Skeletal muscle tissue (tissue), 4 donors: ENCODE measurements around the gene TEC. TPM values are rescaled to one million over a fixed set of nuclear protein-coding genes. Genes with fewer than 3 reads are reported as not detected.

Experiments used
- H3K27ac ChIP-seq: one replicate; pipeline ENCODE4 v1.7.0; 2013; ENCODE audit warnings: mild to moderate bottlenecking, low read depth, low read length, inconsistent platforms
- H3K27me3 ChIP-seq, 3 donors: one replicate each; pipeline ENCODE4 v1.7.0; 2013; ENCODE audit warnings: low read length in 3 of 3; ENCODE audit not compliant: control insufficient read depth in 3 of 3, insufficient read depth in 3 of 3
- H3K36me3 ChIP-seq, 3 donors: one replicate each; pipeline ENCODE4 v1.7.0; 2013; ENCODE audit warnings: low read length in 3 of 3; ENCODE audit not compliant: control insufficient read depth in 3 of 3, insufficient read depth in 3 of 3
- H3K4me1 ChIP-seq, 3 donors: one replicate each; pipeline ENCODE4 v1.7.0; 2013; ENCODE audit warnings: low read length in 3 of 3, mild to moderate bottlenecking in 3 of 3; ENCODE audit not compliant: control insufficient read depth in 3 of 3, insufficient read depth in 3 of 3
- H3K4me3 ChIP-seq, 3 donors: one replicate each; pipeline ENCODE4 v1.7.0; 2013; ENCODE audit warnings: low read length in 3 of 3
- H3K9ac ChIP-seq, 3 donors: one replicate each; pipeline ENCODE4 v1.7.0; 2013; ENCODE audit warnings: low read length in 3 of 3, mild to moderate bottlenecking in 3 of 3, moderate library complexity in 2 of 3, low read depth in 1 of 3
- H3K9me3 ChIP-seq, 3 donors: one replicate each; pipeline ENCODE4 v1.7.0; 2013; ENCODE audit warnings: low read length in 3 of 3; ENCODE audit not compliant: control insufficient read depth in 3 of 3
- total RNA-seq: library from RNA; depleted of rRNA; stranded (reverse); fragments of >200 nt; gene quantifications from one replicate; pipeline ENCODE4 v1.2.3, GENCODE V29; 2014
- donor health status: Osteomylitis.

TEC gene
- total RNA-seq, 1 donor from 2014 or later, result 0.52 TPM

DNA sequence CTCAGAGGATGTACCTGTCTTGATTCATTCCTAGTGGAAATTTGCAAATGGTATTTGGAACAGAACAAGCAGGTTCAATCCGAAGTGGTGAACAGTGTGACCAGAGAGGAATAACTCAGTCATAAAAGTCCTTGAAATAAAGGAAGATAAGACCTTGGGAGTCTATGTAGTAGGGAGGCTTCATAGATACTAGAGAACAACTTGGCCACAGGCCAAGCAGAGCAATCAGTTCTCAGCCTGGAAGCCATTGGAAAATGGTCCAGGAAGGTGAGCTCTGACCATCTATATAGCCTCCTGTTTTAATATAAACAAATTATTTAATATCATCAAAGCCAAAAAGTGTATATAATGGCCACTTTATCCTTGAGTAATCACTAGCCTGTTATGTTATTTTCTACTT, 146.9 kb downstream of the TEC start:
- Histone ChIP-seq H3K27me3 (peaks cover 0 to 2% (median 0%) of the 10 kb centered on the region in 3 donors), H3K9me3 (no peaks in the 10 kb centered on the region), H3K4me3 (no peak overlapping the region), H3K4me1 (peaks cover 0 to 3% (median 2%) of the 10 kb centered on the region in 3 donors), H3K36me3 (no peaks in the 10 kb centered on the region), H3K9ac (no peak overlapping the region), H3K27ac (no peak overlapping the region)

DNA sequence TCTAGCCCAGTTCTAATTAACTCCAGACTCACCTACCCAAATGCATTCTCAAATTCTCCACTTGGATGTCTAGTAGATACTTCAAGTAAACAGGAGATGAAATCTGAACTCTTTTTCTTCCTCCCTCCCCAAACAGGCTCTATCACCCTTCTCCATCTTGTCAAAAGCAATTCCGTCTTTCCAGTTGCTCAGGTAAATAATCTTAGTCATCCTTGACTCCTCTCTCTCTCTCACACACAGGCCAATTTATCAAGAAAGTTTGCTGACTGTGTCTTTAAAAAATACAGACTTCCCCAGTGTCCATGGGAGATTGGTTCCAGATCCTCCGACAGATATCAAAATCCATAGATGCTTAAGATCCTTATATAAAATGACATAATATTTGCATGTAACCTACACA, 148.5 kb downstream of the TEC start:
- no peak overlapping the region for H3K9ac ChIP-seq
- no peaks in the 10 kb centered on the region for H3K9me3 ChIP-seq
- H3K4me3 ChIP-seq, result no peak overlapping the region
- no peaks in the 10 kb centered on the region for H3K4me1 ChIP-seq
- no peak overlapping the region for H3K27ac ChIP-seq
- no peaks in the 10 kb centered on the region for H3K36me3 ChIP-seq
- peaks cover 0 to 2% (median 0%) of the 10 kb centered on the region in 3 donors for H3K27me3 ChIP-seq

- Histone ChIP-seq H3K4me1 (no peaks in the 10 kb centered on the region), H3K36me3 (no peaks in the 10 kb centered on the region), H3K9me3 (no peaks in the 10 kb centered on the region), H3K9ac (no peak overlapping the region), H3K4me3 (no peak overlapping the region), H3K27me3 (no peaks in the 10 kb centered on the region), H3K27ac (no peak overlapping the region)
These were observed 149.5 kb downstream of the TEC start for GRCh38 chr4:48120132-48120531.

DNA sequence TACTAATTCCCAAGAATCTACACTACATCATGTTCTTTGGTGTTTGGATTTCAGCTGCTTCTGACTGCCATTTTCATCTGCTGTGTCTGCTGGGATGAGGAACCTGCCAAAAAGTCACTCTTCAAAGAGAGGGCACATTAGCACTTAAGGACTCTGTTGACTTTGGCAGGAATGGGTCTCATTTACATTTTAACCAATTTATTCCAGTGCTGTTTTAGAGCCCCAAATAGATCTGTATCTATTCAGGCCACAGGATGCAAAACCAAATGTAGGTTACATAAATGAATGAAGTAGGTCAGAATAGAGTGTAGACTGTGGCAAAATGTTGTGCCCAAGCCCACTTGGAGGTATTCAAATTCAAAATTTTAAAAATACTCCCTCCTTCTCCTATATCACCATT, 150.0 kb downstream of the TEC start:
- Histone ChIP-seq H3K4me3 (no peak overlapping the region), H3K27me3 (no peaks in the 10 kb centered on the region), H3K9me3 (no peaks in the 10 kb centered on the region), H3K4me1 (no peaks in the 10 kb centered on the region), H3K9ac (no peak overlapping the region), H3K27ac (no peak overlapping the region), H3K36me3 (no peaks in the 10 kb centered on the region)

DNA sequence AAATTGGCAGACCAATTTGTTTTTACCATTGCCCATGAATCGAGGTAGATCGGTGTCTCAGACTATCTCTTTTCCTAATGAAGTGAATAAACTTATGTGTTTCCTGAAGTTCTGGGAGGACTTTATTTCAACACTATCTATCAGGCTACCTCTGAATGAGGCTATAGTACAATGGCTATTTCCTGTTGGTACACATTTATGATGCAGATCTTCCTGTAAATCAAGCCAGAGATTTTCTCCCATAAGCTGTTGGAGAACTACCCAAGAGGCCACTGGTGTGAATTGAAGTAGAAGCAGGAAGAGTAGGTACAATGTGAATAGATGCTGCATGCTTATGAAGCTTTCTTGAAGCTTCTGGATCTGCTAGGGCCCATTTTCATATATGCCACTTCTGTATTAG, 151.6 kb downstream of the TEC start:
- H3K9me3 ChIP-seq, result no peaks in the 10 kb centered on the region

DNA sequence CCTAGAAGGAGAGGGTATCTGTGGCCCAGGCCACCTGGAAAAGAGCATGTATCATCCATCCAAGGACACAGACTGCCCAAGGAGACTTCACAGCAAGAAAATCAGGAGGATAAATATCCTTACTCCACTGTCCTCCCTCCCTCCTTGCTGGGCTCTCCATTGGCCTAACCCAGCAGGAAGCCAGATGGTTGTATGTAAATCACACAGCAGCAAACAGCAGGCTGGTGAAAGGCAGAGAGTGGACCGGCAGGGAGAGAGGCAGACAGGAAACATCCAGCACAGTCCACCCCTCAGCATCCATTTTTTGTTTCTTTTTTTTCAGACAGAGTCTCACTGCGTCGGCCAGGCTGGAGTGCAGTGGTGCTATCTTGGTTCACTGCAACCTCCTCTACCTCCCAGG, 153.1 kb downstream of the TEC start:
- no peak overlapping the region for H3K4me3 ChIP-seq
- H3K36me3 ChIP-seq, result no peaks in the 10 kb centered on the region
- H3K27me3 ChIP-seq, result no peaks in the 10 kb centered on the region

More for the DNA sequence above, 151.6 kb downstream of the TEC start:
- no peaks in the 10 kb centered on the region for H3K4me1 ChIP-seq
- no peak overlapping the region for H3K4me3 ChIP-seq
- no peak overlapping the region for H3K9ac ChIP-seq
- H3K36me3 ChIP-seq, result no peaks in the 10 kb centered on the region
- no peaks in the 10 kb centered on the region for H3K27me3 ChIP-seq
- H3K27ac ChIP-seq, result no peak overlapping the region

GRCh38 chr4:48114412-48114811, 155.2 kb downstream of the TEC start:
- H3K27ac ChIP-seq, result no peak overlapping the region
- no peaks in the 10 kb centered on the region for H3K9me3 ChIP-seq
- H3K4me3 ChIP-seq, result no peak overlapping the region
- no peaks in the 10 kb centered on the region for H3K27me3 ChIP-seq
- H3K4me1 ChIP-seq, result no peaks in the 10 kb centered on the region
- H3K9ac ChIP-seq, result no peak overlapping the region
- no peaks in the 10 kb centered on the region for H3K36me3 ChIP-seq

More for the DNA sequence above, 153.1 kb downstream of the TEC start:
- H3K9me3 ChIP-seq, result no peaks in the 10 kb centered on the region
- H3K27ac ChIP-seq, result no peak overlapping the region
- H3K9ac ChIP-seq, result no peak overlapping the region
- H3K4me1 ChIP-seq, result no peaks in the 10 kb centered on the region

DNA sequence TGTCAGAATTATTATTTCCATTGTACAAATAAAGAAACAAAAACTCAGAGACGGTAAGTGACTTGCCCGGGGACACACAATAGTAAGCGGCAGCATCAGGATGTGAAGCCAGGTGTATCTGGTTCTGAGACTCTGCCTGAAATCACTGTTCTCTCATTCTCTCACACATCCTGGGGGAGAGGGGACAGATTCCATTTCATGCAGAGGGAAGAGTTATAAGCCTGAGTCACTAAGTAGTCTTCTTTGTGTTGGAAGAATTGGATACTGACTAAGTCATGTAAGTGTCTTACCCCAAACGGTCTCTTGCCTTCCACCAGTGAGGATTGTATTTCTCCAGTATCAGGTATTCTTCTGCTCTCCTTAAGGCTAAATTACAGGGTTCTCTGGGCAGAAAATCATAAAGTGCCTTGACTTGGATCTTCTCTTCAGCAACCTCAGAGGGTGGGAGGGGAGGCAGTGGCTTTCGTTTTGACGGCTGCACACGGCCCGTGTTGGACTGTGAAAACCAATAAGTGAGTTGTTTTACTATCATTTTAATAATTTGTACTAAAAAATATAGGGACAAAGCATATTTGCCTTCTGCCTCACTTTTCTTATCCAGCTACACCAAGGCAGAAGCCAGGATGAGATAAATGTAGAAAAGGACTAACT, 157.5 kb downstream of the TEC start:
- no peak overlapping the region for H3K4me3 ChIP-seq
- no peaks in the 10 kb centered on the region for H3K36me3 ChIP-seq
- no peaks in the 10 kb centered on the region for H3K4me1 ChIP-seq
- H3K27me3 ChIP-seq, result no peaks in the 10 kb centered on the region
- H3K9ac ChIP-seq, result no peak overlapping the region
- H3K9me3 ChIP-seq, result no peaks in the 10 kb centered on the region
- H3K27ac ChIP-seq, result no peak overlapping the region

DNA sequence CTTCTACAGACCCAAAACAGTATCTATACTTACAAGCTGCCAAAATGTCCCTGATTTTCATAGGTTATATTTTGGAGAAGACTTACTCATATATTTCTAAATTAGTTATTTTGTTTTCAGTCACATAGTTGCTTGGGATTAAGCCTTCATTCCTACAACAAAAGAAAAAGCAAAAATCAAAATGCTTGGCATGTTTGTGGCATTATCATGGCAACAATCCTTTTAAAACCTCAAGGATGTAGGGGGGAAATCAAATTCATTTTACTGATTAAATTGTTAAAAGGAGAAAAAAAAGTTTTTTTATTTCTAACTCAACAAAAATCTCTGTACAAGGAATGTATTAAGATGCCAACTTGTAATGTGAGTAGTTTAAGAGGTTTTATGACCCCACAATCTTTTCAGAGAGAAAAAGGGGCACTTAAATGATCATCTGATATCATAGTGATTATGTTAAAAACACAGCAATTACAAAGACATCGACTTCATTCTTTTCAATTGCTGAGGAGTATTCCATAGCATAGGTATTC, 159.1 kb downstream of the TEC start:
- Histone ChIP-seq H3K27me3 (no peaks in the 10 kb centered on the region), H3K36me3 (no peaks in the 10 kb centered on the region), H3K4me3 (no peak overlapping the region), H3K27ac (no peak overlapping the region), H3K9ac (no peak overlapping the region), H3K9me3 (no peaks in the 10 kb centered on the region), H3K4me1 (no peaks in the 10 kb centered on the region)

DNA sequence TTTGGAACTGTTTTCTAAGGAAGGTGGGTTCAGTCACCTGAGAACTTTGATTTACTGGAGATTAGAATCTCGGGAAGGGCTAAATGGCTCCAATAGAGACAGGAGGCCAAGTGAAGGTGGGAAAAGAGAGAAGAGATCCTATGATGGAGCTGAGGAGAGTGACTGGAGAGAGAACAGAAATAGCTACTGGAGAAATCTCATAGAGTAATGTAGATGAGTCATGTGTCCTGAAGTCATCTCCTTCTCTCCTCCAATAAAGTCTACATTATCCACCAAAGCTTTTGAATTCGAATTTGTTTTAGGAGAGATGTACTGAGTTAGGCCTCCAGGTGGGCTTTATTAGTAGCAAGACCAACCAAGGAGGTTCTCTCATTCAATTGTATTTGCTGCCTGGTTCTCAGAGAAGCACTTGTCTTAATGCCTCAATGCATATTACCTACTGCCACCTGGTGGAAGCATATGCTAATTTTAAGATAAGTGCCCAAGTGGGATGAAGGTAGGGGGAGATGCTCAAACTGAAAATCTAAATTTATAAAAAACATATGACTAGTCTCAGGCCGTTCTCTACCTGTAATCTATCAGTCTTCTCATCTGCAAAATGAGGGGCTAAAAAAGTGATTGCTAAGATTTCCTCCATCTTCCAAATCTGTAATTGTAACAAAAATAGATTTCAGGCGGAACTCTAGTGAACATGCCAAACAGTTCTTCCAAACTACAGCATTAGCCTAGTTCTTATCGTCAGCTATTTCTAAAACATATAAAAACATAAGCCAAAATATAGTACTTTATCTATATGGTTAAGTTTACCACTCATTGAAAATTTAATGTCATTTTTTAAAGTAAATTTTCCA, 160.0 kb downstream of the TEC start:
- H3K4me3 ChIP-seq, result no peak overlapping the region
- H3K9me3 ChIP-seq, result no peaks in the 10 kb centered on the region
- H3K4me1 ChIP-seq, result no peaks in the 10 kb centered on the region
- H3K27me3 ChIP-seq, result no peaks in the 10 kb centered on the region
- H3K27ac ChIP-seq, result no peak overlapping the region
- no peaks in the 10 kb centered on the region for H3K36me3 ChIP-seq
- H3K9ac ChIP-seq, result no peak overlapping the region
